ENCODE data around the gene KANSL1.

Gene KANSL1

DNA sequence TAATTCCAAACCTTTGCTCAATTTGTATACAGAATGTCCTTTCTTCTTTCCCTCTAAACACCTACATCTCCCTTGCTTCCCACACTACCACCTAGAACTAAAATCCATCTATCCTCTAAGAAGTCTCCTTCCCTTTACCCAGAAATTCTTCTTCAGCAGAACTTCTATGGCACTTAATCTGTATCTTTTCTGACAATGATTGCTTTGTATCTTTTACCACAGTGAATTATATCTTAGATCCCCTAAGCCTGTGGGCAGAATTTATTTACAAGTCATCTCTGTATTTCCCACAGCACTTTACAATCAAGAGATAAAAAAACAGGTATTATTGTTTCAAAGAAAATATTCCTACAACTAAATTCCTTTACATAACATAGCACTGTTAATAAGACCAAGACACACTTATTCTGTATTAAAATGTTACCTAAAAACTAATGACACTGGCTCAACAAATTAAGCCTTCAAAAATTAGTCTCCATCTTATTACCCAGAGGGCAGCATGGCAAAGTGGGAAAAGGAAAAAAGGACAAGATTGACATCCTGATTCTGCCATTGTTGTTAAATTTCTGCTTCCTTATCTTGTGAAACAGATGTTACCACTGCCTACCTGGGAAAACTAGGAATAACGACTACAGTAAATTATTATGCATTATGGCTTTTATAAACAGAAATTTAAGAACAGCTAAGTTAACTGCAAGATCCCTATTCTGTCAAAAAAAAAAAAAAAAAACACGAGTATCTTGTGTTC is 42.8 kb downstream of the KANSL1 start:
- H3K36me3 ChIP-seq (replicated peaks; ENCODE audit: insufficient read depth, low read length) = no peaks in the 10 kb centered on the region
- H2AFZ ChIP-seq (ENCODE audit: low read length) = no peak overlapping the region
- no peak overlapping the region for H3K4me3 ChIP-seq (ENCODE audit: low read length)
- H3K27ac ChIP-seq (ENCODE audit: low read length) = no peak overlapping the region
- H3K79me2 ChIP-seq (ENCODE audit: low read length) = peaks cover 92% of the 10 kb centered on the region
- H3K27me3 ChIP-seq (replicated peaks; ENCODE audit: insufficient read depth, low read length) = no peaks in the 10 kb centered on the region
- H3K9me3 ChIP-seq (replicated peaks; ENCODE audit: insufficient read depth, low read length) = no peaks in the 10 kb centered on the region
- H3K9me2 ChIP-seq (replicated peaks; ENCODE audit: insufficient read depth, low read length) = no peaks in the 10 kb centered on the region
- DNase-seq = no peak
- H3K9ac ChIP-seq (ENCODE audit: low read length) = no peak overlapping the region
- no peak overlapping the region for H3K4me2 ChIP-seq (ENCODE audit: low read depth, low read length)
- peaks cover 26% of the 10 kb centered on the region for H3F3A ChIP-seq (ENCODE audit: insufficient read depth, low read length)
- H3K4me1 ChIP-seq (ENCODE audit: low read length) = peaks cover 45% of the 10 kb centered on the region
- TF ChIP-seq, protein P1, sequence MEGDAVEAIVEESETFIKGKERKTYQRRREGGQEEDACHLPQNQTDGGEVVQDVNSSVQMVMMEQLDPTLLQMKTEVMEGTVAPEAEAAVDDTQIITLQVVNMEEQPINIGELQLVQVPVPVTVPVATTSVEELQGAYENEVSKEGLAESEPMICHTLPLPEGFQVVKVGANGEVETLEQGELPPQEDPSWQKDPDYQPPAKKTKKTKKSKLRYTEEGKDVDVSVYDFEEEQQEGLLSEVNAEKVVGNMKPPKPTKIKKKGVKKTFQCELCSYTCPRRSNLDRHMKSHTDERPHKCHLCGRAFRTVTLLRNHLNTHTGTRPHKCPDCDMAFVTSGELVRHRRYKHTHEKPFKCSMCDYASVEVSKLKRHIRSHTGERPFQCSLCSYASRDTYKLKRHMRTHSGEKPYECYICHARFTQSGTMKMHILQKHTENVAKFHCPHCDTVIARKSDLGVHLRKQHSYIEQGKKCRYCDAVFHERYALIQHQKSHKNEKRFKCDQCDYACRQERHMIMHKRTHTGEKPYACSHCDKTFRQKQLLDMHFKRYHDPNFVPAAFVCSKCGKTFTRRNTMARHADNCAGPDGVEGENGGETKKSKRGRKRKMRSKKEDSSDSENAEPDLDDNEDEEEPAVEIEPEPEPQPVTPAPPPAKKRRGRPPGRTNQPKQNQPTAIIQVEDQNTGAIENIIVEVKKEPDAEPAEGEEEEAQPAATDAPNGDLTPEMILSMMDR (IDR thresholded peaks at IDR 0.05; ENCODE audit: low read length) = no peak
- TF ChIP-seq EZH2 (optimal IDR thresholded peaks at IDR 0.05; ENCODE audit: low read depth, low read length) = no peak
- no peak for TF ChIP-seq EZH2phosphoT487 (IDR thresholded peaks at IDR 0.05; ENCODE audit: low read length)
- peaks cover 25% of the 10 kb centered on the region for H4K20me1 ChIP-seq (ENCODE audit: insufficient read depth, low read length)

DNA sequence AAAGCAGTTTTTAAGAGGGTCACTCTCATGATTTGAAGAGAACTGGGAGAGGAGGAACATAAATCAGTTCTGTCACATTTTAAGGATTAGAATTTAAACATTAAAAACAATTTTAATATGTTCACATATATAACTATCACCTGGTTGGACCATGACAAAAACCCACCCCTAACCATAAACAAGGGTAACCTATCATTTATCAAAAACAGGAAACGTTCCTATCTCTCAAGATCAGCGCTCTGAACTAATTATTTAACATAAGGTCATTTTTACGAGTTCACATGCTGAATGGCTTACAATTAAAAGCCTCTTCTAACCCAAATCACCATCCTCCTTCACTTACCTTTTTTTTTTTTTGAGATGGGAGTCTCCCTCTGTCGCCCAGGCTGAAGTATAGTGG is 45.0 kb downstream of the KANSL1 start:
- H3K9me3 ChIP-seq (replicated peaks; ENCODE audit: insufficient read depth, low read length) = no peaks in the 10 kb centered on the region
- TF ChIP-seq EZH2phosphoT487 (IDR thresholded peaks at IDR 0.05; ENCODE audit: low read length) = no peak
- TF ChIP-seq EZH2 (optimal IDR thresholded peaks at IDR 0.05; ENCODE audit: low read depth, low read length) = no peak
- TF ChIP-seq, protein P1 (IDR thresholded peaks at IDR 0.05; ENCODE audit: low read length) = no peak
- H3K4me3 ChIP-seq (ENCODE audit: low read length) = no peak overlapping the region
- H4K20me1 ChIP-seq (ENCODE audit: insufficient read depth, low read length) = peaks cover 29% of the 10 kb centered on the region
- H3K4me2 ChIP-seq (ENCODE audit: low read depth, low read length) = no peak overlapping the region
- no peak for DNase-seq
- no peak overlapping the region for H2AFZ ChIP-seq (ENCODE audit: low read length)
- no peaks in the 10 kb centered on the region for H3K27me3 ChIP-seq (replicated peaks; ENCODE audit: insufficient read depth, low read length)
- no peaks in the 10 kb centered on the region for H3K36me3 ChIP-seq (replicated peaks; ENCODE audit: insufficient read depth, low read length)
- no peak overlapping the region for H3K27ac ChIP-seq (ENCODE audit: low read length)
- H3K9ac ChIP-seq (ENCODE audit: low read length) = no peak overlapping the region
- peaks cover 46% of the 10 kb centered on the region for H3K4me1 ChIP-seq (ENCODE audit: low read length)
- H3K79me2 ChIP-seq (ENCODE audit: low read length) = peaks cover 90% of the 10 kb centered on the region
- H3F3A ChIP-seq (ENCODE audit: insufficient read depth, low read length) = peaks cover 28% of the 10 kb centered on the region; the same call in 1 of the 2 replicates
- H3K9me2 ChIP-seq (replicated peaks; ENCODE audit: insufficient read depth, low read length) = no peaks in the 10 kb centered on the region

DNA sequence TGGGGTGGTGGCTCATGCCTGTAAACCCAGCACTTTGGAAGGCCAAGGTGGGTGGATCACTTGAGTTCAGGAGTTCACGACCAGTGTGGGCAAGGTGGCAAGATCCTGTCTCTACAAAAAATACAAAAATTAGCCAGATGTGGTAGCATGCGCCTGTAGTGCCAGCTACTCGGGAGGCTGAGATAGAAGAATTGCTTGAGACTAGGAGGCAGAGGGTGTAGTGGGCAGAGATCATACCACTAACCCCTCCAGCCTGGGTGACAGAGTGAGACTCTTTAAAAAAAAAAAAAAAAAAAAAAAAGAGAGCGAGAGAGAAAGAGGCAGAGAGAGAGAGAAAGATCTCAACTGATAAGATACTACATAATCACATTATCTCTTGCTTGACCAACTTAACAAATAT is 45.9 kb downstream of the KANSL1 start:
- Histone ChIP-seq H3F3A (ENCODE audit: insufficient read depth, low read length) (peaks cover 18% of the 10 kb centered on the region; the same call in 1 of the 2 replicates), H3K4me1 (ENCODE audit: low read length) (peaks cover 45% of the 10 kb centered on the region), H3K36me3 (replicated peaks; ENCODE audit: insufficient read depth, low read length) (no peaks in the 10 kb centered on the region), H3K4me2 (ENCODE audit: low read depth, low read length) (no peak overlapping the region), H3K27me3 (replicated peaks; ENCODE audit: insufficient read depth, low read length) (no peaks in the 10 kb centered on the region), H3K27ac (ENCODE audit: low read length) (no peak overlapping the region), H3K79me2 (ENCODE audit: low read length) (peaks cover 93% of the 10 kb centered on the region), H3K9ac (ENCODE audit: low read length) (no peak overlapping the region), H3K9me3 (replicated peaks; ENCODE audit: insufficient read depth, low read length) (no peaks in the 10 kb centered on the region), H2AFZ (ENCODE audit: low read length) (no peak overlapping the region), H3K4me3 (ENCODE audit: low read length) (no peak overlapping the region), H3K9me2 (replicated peaks; ENCODE audit: insufficient read depth, low read length) (no peaks in the 10 kb centered on the region), H4K20me1 (ENCODE audit: insufficient read depth, low read length) (peaks cover 29% of the 10 kb centered on the region)
- TF ChIP-seq, protein P1 (IDR thresholded peaks at IDR 0.05; ENCODE audit: low read length) = no peak
- TF ChIP-seq EZH2 (optimal IDR thresholded peaks at IDR 0.05; ENCODE audit: low read depth, low read length) (no peak), EZH2phosphoT487 (IDR thresholded peaks at IDR 0.05; ENCODE audit: low read length) (no peak)
- DNase-seq = no peak
